GM12892 (cell line): Measurements from ENCODE around the gene DIABLO.

Experiments
- POLR2A ChIP-seq: IDR thresholded peaks from 2 replicates; pipeline ENCODE4 v1.6.1; 2011; ENCODE audit warnings: low read depth, low read length, control low read depth
- POLR2AphosphoS5 ChIP-seq: IDR thresholded peaks from 2 replicates; pipeline ENCODE4 v1.6.1; 2011; ENCODE audit warnings: low read depth, low read length, control low read depth
- TAF1 ChIP-seq: IDR thresholded peaks from 2 replicates; pipeline ENCODE4 v1.6.1; 2011; ENCODE audit warnings: low read depth, mild to moderate bottlenecking, control low read depth, low read length, borderline replicate concordance

DNA sequence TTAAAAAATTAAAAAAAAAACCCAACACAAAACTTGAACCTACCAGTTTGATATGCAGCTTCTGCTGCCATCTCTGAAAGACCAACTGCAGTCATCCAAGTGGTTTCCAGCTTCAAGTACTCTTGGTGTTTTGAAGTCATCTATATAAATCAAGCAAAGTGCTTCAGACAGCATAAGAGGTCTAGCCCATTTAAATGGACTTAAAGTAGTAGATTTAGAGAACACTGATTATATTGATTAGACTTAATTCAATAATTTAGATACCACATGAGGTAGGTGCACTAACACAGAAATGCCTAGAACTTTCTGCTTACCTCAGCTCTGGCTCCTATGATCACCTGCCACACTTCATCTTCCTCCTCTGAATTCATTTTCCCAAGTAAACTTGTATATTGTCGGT, 9.4 kb downstream of the DIABLO start:
- no peak for TF ChIP-seq POLR2A
- no peak for TF ChIP-seq TAF1
- TF ChIP-seq POLR2AphosphoS5: no peak
